DND-41 (cell line): ENCODE data around the gene DZIP3.

Source experiments
- EZH2 ChIP-seq: IDR thresholded peaks from 3 replicates; pipeline ENCODE4 v1.6.1; 2012; ENCODE audit warnings: borderline replicate concordance, low read depth, mild to moderate bottlenecking, moderate library complexity, low read length, inconsistent platforms; ENCODE audit not compliant: severe bottlenecking
- TF ChIP-seq, protein P1 (sequence below): IDR thresholded peaks from 2 replicates; pipeline ENCODE4 v1.5.1; 2012; ENCODE audit warnings: borderline replicate concordance, low read length, moderate library complexity, mild to moderate bottlenecking; ENCODE audit not compliant: poor library complexity, severe bottlenecking; ENCODE audit errors: extremely low read depth

- TF ChIP-seq, protein P1, sequence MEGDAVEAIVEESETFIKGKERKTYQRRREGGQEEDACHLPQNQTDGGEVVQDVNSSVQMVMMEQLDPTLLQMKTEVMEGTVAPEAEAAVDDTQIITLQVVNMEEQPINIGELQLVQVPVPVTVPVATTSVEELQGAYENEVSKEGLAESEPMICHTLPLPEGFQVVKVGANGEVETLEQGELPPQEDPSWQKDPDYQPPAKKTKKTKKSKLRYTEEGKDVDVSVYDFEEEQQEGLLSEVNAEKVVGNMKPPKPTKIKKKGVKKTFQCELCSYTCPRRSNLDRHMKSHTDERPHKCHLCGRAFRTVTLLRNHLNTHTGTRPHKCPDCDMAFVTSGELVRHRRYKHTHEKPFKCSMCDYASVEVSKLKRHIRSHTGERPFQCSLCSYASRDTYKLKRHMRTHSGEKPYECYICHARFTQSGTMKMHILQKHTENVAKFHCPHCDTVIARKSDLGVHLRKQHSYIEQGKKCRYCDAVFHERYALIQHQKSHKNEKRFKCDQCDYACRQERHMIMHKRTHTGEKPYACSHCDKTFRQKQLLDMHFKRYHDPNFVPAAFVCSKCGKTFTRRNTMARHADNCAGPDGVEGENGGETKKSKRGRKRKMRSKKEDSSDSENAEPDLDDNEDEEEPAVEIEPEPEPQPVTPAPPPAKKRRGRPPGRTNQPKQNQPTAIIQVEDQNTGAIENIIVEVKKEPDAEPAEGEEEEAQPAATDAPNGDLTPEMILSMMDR, result no peak
- no peak for TF ChIP-seq EZH2
Measured at GRCh38 chr3:108672701-108673100, 83.2 kb downstream of the DZIP3 start.
